Esophagus muscularis mucosa (tissue), 4 donors: ENCODE data around the gene TUB. TPM values are rescaled to one million over a fixed set of nuclear protein-coding genes. Genes with fewer than 3 reads are reported as not detected.

Experiments used
- DNase-seq: peaks from one replicate; pipeline ENCODE4 v3.0.0-alpha.2; 2017; ENCODE audit errors: extremely low spot score
- H3K27ac ChIP-seq, 4 donors: fragments of 200-600 bp; sonication (generic); replicated peaks in 1 of 4; 1 replicate in 3 of 4; 2 replicates in 1 of 4; pipeline ENCODE4 v1.5.1; 2016 to 2019; ENCODE audit warnings: mild to moderate bottlenecking in 1 of 4
- H3K27me3 ChIP-seq, 4 donors: fragments of 200-600 bp; sonication (generic); one replicate each; pipeline versions ENCODE4 v1.5.1 to v1.6.0; 2016 to 2019
- H3K36me3 ChIP-seq, 4 donors: fragments of 200-600 bp; sonication (generic); one replicate each; pipeline ENCODE4 v1.5.1; 2016 to 2019
- H3K4me1 ChIP-seq, 4 donors: fragments of 200-600 bp; sonication (generic); one replicate each; pipeline ENCODE4 v1.5.1; 2016 to 2019
- H3K4me3 ChIP-seq, 4 donors: fragments of 200-600 bp; sonication (generic); 1 replicate in 2 of 4; 2 replicates in 2 of 4; pipeline ENCODE4 v1.5.1; 2016 to 2019; ENCODE audit warnings: mild to moderate bottlenecking in 4 of 4, moderate library complexity in 1 of 4
- H3K9me3 ChIP-seq, 4 donors: fragments of 200-600 bp; sonication (generic); 1 replicate in 3 of 4; 2 replicates in 1 of 4; pipeline ENCODE4 v1.5.1; 2016 to 2019
- CTCF ChIP-seq, 3 experiments: fragments of 200-600 bp in 2 of 3; fragments of 450-650 bp in 1 of 3; sonication (generic) in 2 of 3; IDR thresholded peaks; one replicate each; pipeline ENCODE4 v1.5.1; 2017 to 2019; ENCODE audit warnings: antibody characterized with exemption in 3 of 3, mild to moderate bottlenecking in 2 of 3, moderate library complexity in 1 of 3
- EP300 ChIP-seq: sonication (generic); formaldehyde crosslinking; IDR thresholded peaks from one replicate; pipeline ENCODE4 v1.6.1; 2017; ENCODE audit warnings: antibody characterized with exemption
- POLR2A ChIP-seq: fragments of 450-650 bp; IDR thresholded peaks from one replicate; pipeline ENCODE4 v1.6.1; 2017; ENCODE audit warnings: antibody characterized with exemption, moderate library complexity, mild to moderate bottlenecking, low read depth
- POLR2AphosphoS5 ChIP-seq, 2 donors: sonication (generic); formaldehyde crosslinking; IDR thresholded peaks; one replicate each; pipeline ENCODE4 v1.6.1; 2017; ENCODE audit warnings: antibody characterized with exemption in 2 of 2
- WGBS: methylation state at CpG from one replicate; pipeline ENCODE4 v1.1.5; 2018; 5-methylcytosine and 5-hydroxymethylcytosine counted together
- intact Hi-C: fragments of 100-400 bp; cut with DNase I; formaldehyde crosslinking; loops from one replicate; pipeline ENCODE4 v1.15.1; 2023
- total RNA-seq, 4 donors: library from RNA; depleted of rRNA; stranded (reverse); fragments of >200 nt; gene quantifications; one replicate each; pipeline versions ENCODE4 v1.1.0 to v1.2.1, GENCODE V29; 2016

TUB gene
- total RNA-seq, 4 donors from 2014 or later = 8.3 to 18.3 (median 12.1) TPM

DNA sequence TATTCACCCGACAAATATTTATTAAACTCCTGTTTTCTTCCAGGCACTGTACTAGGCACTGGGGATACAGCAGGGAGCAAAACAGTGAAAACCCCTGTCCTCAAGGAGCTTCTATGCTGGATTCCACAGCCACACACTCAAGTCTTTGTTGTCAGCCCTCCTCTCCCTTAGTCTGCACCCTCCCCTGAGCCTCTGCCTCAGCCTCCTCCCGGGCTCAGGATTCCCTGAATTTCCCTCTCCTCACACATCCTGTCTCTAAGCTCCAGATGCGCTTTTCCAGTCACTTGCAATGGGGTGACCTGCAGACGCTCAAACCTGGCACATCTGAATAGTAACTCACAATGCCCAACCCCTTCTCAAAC lies 13.5 kb upstream of the TUB start:
- intact Hi-C loops = loop anchor here (5.0 kb wide), 1 partner anchor 35 kb away; no protein-coding TSS in a partner anchor
- H3K4me3 ChIP-seq = no peak overlapping the region
- DNase-seq = no peak
- H3K27me3 ChIP-seq = no peaks in the 10 kb centered on the region
- no peak for TF ChIP-seq EP300
- no peak for TF ChIP-seq CTCF (IDR thresholded peaks at IDR 0.05)
- no peak for TF ChIP-seq POLR2AphosphoS5 (IDR thresholded peaks at IDR 0.05)
- TF ChIP-seq POLR2A = no peak
- H3K4me1 ChIP-seq = peaks cover 40 to 56% (median 52%) of the 10 kb centered on the region in 4 donors
- H3K9me3 ChIP-seq = no peaks in the 10 kb centered on the region
- 89% methylated on average over 4 of the region's 4 CpGs for WGBS
- no peaks in the 10 kb centered on the region for H3K36me3 ChIP-seq
- peak overlapping the region in 2 of 4 donors; percentile 46 to 56 for H3K27ac ChIP-seq

DNA sequence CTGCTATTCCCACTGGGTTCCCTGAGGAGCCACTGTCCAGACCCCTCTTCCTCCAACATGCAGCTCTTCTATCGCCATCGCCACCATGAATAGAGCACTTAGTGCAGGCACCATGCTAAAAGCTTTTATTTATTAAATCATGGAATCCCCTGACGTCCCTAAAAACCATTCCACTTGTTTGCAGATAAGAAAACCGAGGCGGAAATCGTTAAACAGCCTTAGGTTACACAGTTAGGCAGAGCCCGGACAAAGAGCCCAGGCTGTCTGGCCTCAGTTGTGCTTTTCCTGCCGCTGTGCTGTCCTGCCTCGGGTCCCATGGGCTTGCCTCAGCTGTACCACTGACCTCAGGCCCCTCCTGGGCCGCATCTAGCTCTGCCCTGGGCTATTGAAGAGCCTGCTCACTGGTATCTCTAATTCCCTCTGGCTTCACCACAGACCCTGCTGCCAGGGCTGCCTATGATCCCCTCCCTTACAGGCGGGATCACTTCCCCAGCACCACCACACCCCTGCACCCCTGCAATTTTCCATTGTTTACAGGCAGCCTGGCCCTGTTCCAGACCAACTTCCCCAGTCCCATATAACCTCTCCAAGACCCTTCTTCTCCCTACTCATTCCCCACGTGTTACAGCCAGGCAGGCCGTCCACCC lies 13.0 kb upstream of the TUB start:
- intact Hi-C loops = loop anchor here (5.0 kb wide), 1 partner anchor 36 kb away; no protein-coding TSS in a partner anchor
- H3K4me1 ChIP-seq = peaks cover 35 to 51% (median 47%) of the 10 kb centered on the region in 4 donors
- 71% methylated on average over 11 of the region's 13 CpGs for WGBS
- no peaks in the 10 kb centered on the region for H3K36me3 ChIP-seq
- no peaks in the 10 kb centered on the region for H3K9me3 ChIP-seq
- no peak overlapping the region for H3K4me3 ChIP-seq
- no peak for DNase-seq
- peak overlapping the region; percentile 34 to 75 (median 51) for H3K27ac ChIP-seq
- TF ChIP-seq POLR2AphosphoS5 (IDR thresholded peaks at IDR 0.05) (no peak), POLR2A (no peak), CTCF (IDR thresholded peaks at IDR 0.05) (no peak), EP300 (no peak)
- no peaks in the 10 kb centered on the region for H3K27me3 ChIP-seq

GRCh38 chr11:8068605-8069221 lies 12.3 kb upstream of the TUB start:
- intact Hi-C loops = loop anchor here (5.0 kb wide), 1 partner anchor 36 kb away; no protein-coding TSS in a partner anchor
- DNase-seq = no peak
- WGBS = 14% methylated on average over 15 of the region's 15 CpGs
- Histone ChIP-seq H3K36me3 (no peaks in the 10 kb centered on the region), H3K27me3 (no peaks in the 10 kb centered on the region), H3K4me3 (peak overlapping the region in 2 of 4 donors; percentile 23 to 34), H3K4me1 (peaks cover 29 to 46% (median 41%) of the 10 kb centered on the region in 4 donors), H3K9me3 (no peaks in the 10 kb centered on the region), H3K27ac (peak overlapping the region; percentile 34 to 75 (median 51))
- TF ChIP-seq POLR2AphosphoS5 (IDR thresholded peaks at IDR 0.05) (peak in 1 of 2 donors; percentile 33), CTCF (IDR thresholded peaks at IDR 0.05) (no peak)

DNA sequence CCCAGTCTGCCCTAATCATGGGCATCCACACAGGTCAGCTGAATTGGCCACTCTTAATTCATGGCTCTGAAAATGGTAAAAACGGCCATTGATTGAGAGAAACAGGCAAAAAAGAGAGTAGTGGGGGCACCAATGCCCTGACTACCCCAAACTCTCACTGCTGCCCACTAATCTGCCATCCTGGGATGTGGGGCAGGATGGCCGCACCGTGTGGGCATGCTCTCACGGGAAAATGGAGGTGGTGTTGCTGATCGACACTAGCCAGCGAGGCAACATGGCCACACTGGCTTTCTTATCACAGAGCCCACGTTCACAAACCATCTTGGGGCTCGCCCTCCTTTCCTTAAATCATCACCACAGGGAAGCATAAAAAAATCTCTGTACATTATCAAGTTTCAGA lies 11.2 kb upstream of the TUB start:
- 92% methylated on average over 8 of the region's 8 CpGs for WGBS
- intact Hi-C loops = loop anchor here (5.0 kb wide), 1 partner anchor 37 kb away; no protein-coding TSS in a partner anchor

More for the DNA sequence above, 11.2 kb upstream of the TUB start:
- no peaks in the 10 kb centered on the region for H3K27me3 ChIP-seq
- TF ChIP-seq POLR2A (no peak), CTCF (IDR thresholded peaks at IDR 0.05) (no peak), EP300 (no peak), POLR2AphosphoS5 (IDR thresholded peaks at IDR 0.05) (no peak)
- no peaks in the 10 kb centered on the region for H3K36me3 ChIP-seq
- DNase-seq = no peak
- H3K27ac ChIP-seq = no peak overlapping the region
- no peaks in the 10 kb centered on the region for H3K9me3 ChIP-seq
- peaks cover 21 to 37% (median 32%) of the 10 kb centered on the region in 4 donors for H3K4me1 ChIP-seq
- no peak overlapping the region for H3K4me3 ChIP-seq
